Measurements from ENCODE around the gene STXBP5.

STXBP5 gene

DNA sequence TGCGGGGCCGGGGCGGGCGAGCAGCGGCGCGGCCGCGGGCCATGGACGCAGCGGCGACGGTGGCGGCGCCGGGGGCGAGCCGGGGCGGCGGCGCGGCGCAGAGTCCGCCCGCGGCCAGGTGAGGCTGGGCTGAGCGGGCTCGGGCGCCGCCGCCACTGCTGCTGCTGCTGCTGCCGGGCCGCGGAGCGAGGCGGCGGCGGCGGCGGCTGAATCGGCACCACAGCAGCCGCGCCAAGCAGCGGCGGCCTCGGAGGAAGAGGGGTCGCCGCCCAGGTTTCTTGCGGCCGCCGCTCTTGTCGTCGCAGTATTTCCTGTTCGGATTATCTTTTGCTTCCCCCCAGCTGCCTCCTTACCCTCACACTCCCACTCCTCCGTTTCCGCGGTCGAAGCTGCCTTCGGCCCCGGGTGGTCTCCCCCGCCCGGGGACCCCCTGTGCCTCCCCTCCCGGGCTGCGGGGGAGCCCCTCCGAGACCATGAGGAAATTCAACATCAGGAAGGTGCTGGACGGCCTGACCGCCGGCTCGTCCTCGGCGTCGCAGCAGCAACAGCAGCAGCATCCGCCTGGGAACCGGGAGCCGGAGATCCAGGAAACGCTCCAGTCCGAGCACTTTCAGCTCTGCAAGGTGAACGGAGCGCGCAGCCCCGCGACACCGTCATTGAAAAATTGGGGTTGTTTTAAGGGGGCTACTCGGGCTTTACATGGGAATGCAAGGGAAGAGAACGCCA lies at the start of gene STXBP5:
STXBP5 (plus strand) TSS at position 358 of the 726 bp plus-strand sequence; CDS start at position 474, 116 bp downstream.
- no peak for DNase-seq (ENCODE audit: low read depth)

DNA sequence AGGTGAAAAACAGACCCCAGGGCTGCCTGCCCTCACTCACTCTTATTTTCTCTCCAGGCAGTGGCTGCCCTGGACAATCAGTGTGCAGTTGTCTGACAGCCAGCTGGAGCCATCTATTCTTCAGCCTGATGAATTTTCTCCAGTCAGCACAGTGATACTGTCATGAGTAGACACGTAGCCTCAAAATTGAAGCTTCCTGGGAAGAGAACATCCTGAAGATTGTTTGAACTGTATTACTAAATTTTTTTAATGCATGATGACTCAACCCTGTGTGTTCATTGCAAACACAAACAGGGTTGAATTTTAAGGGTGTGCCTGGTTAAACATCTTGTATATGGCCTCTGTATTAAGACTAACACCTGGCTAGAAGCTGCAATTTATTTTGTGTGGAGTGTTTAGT lies 49.8 kb upstream of the STXBP5 start:
- DNase-seq (ENCODE audit: low read depth): no peak

DNA sequence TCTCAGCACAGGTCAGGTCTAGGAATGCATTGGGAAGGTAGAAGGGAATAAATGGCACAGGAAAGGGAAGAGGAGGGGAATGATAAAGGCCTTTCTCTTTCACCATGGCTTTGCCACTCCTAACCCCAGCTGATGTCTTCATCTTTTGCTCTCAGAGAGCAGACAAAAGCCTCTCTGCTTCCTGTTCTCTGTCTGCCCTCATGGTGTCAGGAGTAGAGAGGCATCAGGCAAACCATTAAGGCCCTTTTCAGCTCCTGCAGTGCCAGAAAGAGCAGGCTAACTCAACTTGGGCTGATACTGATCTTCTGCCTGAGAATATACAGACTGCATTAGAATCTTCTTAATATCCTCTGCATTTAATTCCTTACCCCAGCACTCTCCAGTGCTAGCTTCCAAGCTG lies 48.0 kb upstream of the STXBP5 start:
- DNase-seq (ENCODE audit: low read depth): no peak

DNA sequence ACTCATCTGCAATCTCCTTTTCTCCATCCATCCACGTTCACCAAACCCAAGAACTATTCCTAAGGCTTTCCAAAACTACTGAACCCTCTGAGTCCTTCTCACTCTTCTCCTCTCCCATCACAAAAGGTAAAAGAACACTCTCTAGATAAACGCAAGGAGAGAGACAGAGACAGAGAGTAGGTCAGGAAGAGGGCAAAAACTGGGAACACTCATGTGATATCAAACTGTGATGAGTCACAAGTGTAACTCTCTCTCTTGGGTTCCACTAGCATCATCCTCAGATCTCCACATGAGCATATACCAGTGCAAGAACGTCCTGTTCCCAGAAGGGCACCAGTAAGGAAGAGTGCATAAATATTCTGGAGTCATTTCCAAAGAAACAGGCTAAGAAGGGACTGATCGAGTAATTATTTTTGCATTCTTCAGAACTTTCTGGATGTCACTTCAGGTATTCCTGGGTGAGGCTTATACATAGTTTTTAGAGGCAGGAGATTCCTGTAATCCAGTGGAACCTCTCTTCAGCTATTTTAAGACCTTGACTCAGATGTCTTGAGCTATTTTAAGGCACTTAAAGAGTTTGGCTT lies 47.3 kb upstream of the STXBP5 start:
- DNase-seq (ENCODE audit: low read depth): no peak

DNA sequence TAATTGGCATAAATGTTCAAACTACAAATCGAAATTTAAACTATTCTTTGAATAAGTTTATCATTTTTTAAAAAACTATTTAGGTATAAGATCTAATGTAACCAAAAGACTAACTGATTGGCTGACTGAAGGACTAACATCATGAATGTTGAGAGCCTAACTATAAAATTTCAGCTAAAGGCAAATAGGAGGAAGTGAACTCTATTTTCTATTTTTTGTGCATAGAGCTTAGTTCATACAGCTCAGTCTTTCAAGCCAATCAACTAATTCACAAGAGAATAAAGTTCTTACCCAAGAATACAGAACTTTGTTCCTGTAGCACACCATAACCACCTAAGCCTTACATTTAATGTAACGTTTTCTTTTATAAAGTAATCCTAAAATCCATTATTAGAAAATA lies 46.3 kb upstream of the STXBP5 start:
- no peak for DNase-seq (ENCODE audit: low read depth)

DNA sequence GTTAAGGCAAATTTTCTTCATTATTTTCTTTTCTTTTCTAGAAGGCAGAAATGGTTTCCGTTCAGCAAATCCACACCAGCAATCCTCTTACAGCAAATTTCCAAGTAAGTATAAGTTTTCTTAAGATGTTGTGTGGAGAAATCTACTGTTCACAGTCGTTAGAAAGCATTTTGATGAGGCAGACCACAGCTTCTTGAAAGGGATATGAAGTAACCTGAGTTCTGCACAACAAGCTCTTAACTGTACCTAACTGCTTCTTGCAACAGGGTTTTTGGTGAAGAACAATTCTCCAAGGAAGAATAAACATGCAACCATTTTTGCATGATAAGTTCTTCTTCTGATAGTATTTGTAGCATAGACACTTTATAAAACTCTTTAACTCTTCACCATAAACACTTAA lies 45.3 kb upstream of the STXBP5 start:
- no peak for DNase-seq (ENCODE audit: low read depth)

DNA sequence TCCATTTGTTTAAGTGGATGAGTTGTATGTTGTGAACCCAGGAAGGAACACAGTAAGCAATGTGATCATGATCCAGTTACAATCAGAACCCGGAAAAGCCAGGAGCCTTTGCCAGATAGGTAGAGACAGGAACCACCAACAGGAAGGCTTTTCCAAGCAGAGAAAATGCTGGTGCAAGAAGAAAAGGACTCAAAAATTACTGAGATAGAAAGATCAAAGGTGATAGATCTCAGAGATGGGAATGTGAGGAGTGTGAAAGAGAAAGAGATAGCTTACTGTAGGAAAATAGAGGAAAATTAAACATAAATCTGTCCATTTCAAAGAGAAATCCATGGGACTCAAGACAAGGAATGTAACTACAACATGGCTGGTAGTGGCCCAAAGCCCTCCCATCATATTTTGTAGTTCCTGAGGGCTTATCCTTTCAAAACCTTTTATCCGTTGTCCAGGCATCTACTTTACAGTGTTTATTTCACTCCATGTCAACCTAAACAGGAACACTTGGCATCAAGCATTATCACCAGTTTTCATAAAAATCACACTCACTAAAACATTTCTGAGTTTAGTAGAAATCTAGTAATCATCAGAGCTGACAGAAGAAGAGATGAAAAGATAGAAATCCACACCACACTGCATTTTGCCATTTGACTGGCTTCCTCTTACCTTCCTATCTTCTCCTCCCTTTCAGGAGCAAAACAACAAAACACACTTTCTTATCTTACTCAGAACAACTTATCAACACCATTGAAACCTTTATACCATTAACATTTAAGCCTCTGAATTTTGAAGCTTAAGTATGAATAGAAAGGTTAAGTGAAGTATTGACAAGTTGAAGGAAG lies 44.5 kb upstream of the STXBP5 start:
- DNase-seq (ENCODE audit: low read depth): no peak

DNA sequence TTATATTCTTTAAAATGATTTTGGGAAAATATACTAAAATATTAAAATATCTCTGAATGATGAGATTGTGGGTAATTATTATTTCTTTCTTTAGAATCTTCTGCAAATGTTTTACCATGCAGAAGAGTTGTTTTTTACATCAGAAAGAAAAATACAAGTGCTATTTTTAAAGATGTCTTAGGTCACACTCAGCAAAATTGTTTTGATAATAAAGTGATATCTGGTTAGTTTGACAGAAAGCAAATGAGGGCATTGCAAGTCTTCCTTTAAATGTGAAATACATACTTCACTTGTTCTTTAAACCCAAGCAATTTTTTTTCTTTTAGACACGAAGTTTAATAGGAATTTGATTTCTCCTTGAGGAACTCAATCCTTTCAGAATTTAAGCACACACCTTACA lies 43.6 kb upstream of the STXBP5 start:
- DNase-seq (ENCODE audit: low read depth): no peak

DNA sequence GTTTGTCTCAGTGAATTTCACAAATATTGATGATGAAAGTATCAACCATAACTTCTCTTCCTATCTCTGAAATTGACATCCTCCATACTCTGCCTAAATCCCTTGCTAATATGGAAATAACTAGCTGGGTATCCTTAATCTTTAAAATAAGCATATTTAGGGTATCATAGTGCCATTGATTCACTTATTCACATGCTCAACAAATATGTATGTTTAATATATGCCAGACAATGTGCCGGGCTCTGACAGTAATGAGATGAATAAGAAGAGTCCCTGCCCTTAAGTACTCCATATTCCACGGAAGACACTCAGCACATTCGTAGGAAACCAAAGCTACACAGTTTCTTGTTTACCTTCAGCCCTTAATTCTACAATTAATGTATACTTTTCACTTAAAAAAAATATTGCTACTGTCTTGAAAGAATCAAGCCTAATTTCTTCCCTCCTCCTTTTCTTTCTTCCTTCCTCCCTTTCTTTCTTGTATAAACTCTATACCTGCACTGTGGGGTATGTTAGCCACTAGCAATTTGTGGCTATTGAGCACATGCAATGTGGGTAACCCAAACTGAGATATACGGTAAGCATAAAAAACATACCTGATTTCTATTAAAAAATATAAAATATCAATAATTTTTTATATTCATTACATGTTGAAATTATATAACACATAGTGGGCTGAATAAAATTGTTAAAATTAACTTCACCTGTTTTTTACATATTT lies 42.8 kb upstream of the STXBP5 start:
- no peak for DNase-seq (ENCODE audit: low read depth)

DNA sequence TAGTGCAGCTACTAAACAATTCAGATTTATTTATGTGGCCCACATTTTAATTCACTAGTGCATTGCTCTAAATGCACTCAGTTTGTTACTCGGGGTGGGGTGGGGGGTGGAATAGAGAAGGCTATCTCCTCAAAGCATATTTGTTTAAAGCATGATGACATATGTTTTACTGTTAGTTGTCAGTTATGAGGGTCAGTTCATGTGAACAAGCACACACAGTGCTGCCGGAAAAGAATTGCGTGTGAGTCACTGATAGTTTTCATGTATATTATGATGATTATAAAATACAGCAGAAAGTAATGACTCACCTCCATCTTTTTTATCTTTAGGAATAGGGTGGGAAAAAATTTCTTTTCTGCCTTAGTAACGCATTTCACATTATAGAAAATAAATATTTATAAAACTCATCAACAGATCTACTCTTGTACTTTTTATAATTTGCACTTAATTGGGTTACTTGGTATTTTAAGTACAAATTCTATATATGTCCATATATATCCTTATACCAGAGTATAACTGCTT lies 42.2 kb upstream of the STXBP5 start:
- DNase-seq (ENCODE audit: low read depth): no peak

DNA sequence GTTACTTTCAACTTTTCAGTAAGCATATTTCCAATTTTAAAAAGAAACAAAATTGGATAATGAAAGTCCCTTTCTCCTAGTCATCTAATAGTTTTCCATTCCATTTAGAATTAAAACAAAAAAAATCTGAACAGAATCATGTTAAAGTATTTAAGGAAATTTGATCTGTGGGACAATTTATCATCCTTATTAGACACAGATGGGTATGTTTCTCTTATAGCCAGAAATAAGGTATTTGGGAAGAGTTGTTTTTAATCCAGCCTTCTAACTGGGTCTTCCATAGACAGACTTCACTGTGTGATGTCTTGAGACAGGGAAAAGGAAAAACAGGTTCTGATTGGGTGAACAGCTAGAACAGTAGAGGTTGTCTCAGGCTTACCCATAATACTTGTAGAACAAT lies 39.5 kb upstream of the STXBP5 start:
- DNase-seq (ENCODE audit: low read depth): no peak

DNA sequence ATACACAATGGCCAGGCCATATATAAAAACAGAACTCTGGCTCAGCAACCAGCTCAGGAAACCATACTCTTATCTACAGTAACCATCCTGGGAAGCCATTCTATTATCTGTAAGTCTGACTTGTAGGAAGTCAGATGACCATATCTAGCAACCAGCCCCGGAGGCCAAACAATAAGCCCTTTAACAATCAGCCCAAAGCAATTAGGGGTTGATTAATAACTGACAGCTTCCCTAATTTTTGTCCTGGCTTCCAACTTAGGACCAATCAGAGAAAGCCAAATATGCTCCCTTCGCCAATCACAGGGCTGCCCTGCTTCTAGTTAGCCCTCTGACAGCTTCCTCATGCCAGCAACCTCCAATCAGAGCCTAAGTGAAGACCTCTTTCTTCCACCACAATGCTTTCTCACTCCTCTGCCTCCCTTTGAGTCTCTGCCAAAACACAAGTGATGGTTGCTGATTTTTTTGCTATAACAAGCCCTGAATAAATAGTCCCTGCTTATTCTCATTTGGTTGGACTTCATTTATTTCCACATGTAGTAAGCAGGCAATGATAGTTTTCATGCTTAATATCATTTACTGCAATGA lies 37.8 kb upstream of the STXBP5 start:
- DNase-seq (ENCODE audit: low read depth): no peak

DNA sequence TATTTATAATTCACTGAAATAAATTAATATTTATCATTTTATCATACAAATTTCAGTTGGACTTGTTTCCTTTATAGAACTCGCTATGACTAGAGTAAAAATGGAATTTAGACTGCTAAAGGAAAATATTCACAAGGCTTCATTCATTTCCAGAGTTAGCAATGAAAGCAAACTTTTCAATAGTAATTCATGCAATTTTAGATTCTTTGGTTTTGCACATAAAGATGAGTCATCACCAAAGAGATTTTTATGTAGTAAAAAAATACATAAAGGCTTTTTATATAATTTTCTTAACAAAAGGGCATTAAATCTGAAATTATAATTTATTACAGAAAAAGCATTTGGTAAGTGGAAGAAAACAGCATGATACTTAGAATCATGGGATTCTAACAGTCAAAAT lies 37.2 kb upstream of the STXBP5 start:
- no peak for DNase-seq (ENCODE audit: low read depth)

DNA sequence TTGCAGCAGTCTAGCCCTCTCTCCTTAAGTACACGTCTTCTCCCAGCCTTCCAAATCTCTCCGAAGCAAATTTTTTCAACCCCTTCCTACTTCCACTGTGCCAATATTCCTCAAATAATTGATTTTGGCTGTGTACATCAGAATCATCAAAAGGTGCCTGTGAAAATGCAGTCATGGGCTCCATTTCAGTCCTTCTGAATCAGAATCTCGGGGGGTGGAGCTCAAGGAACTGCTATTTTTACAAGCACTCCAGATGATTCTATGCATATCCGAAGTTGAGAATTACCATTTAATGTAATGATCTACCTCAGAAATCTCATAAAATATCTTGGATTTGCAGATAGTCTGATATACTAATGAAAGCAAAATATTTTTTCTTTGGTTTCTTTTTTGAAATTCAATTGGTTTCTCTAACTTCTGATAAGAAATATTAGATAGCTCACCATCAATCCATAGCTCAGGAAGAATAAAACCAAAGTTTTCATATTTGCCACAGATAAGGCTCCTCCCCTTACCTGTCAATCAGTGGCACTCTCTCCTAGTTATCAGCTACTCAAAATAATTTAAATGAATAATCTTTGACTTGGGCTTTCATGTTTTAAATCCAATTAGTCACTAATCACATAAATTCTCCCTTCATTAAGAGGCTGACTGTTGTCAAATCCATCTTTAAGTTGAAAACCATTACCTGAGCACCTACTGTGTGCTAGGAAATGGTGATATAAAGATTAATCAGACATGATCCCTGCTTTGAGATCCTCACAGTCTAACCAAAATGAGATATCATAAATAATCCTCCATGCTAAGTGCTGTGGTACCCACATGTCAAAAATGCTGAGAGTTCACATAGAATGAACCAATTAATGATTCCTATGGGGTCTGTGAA lies 36.4 kb upstream of the STXBP5 start:
- DNase-seq (ENCODE audit: low read depth): no peak

DNA sequence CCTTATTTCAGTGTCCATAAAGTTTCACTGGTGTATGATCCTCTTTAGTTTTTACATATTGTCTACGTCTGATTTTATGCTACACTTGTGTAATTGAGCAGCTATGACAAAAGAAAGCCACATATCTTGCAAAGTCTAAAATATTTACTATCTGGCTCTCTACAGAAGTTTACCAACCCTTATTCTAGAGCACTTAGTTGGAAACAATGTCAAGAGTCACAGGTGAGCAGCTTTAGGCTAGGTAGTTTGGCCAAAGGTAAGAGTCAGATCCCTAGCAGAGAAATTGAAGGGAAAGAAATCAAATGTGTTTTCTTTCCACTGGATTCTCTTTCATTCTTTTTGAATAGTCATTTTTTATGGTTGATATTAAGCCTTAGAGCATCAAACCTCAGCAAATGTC lies 34.7 kb upstream of the STXBP5 start:
- no peak for DNase-seq (ENCODE audit: low read depth)

DNA sequence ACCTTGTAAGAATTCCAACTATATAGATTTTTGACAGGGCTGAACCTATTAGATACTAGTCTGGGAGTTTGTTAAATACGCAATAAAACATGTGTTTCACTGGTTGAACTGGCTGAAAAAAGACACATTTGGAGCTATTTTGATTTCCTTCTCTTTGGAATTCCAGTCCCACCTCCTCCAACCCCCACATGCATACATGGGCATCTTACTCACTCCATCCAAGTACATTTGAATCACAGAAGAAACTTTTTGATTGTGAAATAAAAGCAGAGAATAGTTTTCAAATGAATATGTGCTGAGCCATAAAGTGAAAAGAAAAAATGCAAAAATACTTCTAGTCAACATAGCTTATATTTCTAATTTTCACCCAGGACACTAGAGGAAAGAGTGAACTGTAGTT lies 33.9 kb upstream of the STXBP5 start:
- DNase-seq (ENCODE audit: low read depth): no peak

DNA sequence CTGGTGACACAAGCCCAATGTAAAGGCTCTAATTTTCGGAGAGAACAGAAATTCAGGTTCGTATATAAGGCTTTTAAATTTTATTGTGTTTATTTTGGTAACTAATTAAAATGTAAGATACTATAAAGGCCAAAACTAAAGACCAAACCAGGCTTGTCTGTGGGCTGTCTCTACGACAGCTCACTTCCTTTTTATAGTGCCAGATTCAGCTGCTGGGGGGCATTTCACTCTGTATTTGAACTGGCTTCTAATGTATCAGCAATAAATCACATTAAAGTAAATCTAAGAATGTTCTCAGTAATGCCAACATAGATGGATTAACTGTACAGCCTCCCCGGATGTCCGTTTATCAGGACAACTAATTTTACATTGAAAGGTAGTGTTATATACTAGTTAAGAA lies 31.1 kb upstream of the STXBP5 start:
- no peak for DNase-seq (ENCODE audit: low read depth)

DNA sequence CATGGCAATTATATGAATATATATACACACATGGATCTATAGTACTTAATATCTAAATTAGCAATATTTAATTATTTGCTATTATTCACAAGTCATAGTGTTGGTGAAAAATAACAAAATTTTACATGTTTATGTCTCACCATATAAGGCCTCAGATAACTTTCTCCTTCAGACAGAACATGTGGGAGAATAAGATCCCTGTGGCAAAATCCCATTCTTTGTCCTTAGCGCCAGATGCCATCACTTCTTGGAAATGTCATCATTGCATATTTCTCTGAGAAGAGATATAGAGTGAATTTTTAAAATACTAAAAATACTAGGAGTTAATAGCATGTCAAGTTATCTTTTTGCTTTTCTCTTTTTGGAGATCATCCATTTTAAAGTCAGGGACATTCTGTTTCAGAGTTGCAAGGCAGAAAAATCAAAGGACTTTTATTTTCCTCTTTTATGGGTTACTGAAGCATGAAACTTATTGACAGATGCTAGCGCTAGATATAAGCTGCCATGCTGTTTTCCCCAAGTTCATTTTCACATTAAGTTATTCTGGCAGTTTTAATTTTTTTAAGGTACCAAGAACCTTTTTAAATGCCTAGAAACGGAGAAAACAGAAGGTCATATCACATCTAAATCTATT lies 30.4 kb upstream of the STXBP5 start:
- DNase-seq (ENCODE audit: low read depth): no peak

DNA sequence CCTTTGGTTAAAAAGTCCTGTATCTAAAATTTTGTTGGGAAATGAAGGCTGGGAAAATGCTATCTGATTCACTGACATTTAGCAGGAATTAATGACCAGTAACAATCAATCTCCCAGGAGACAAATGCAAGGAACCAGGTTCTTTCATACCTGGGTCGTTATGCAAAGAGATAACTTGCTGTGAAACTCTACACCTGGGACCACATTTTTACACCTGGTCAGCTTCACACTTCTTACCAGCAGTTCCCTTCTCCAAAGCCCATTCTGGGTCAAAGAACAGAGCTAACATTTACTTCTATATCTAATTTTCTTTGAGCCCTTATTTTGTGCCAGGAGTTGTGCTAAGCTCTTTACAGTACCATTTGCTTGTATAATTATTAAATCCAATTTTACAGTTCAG lies 27.4 kb upstream of the STXBP5 start:
- DNase-seq (ENCODE audit: low read depth): no peak

DNA sequence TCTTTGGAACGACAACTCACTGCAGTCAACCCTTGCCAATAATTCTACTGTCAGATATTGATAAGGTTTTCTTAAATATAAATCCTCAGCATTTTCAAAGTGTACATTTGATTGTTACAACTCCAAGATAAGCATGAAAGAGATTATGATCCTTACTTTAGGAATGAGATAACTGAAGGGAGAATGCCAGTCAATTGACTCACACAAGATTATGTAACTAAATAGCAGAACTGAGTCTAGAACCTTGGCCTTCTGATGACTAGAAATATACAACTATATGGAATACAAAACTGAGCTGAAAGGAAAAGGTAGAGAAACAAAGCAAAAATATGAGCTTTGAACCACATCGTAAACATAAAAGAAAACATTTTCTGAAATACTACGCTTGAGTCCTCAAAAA lies 26.9 kb upstream of the STXBP5 start:
- no peak for DNase-seq (ENCODE audit: low read depth)

Data from stimulated activated CD8-positive, alpha-beta memory T cell treated with anti-CD3 and anti-CD28 coated beads, Interleukin-15, amount 100 ng/mL, for 1 hour (primary cell).